Upper lobe of left lung (tissue), 4 donors: Measurements from ENCODE around the gene FOXD2.

Source experiments
- CTCF ChIP-seq, 6 experiments: fragments of 450-650 bp in 4 of 6; fragments of 200-600 bp in 2 of 6; sonication (generic) in 2 of 6; IDR thresholded peaks; one replicate each; pipeline ENCODE4 v1.5.1; 2016 to 2019; ENCODE audit warnings: antibody characterized with exemption in 6 of 6
- POLR2A ChIP-seq, 4 donors: fragments of 450-650 bp; IDR thresholded peaks; one replicate each; pipeline ENCODE4 v1.5.1; 2016 to 2017; ENCODE audit warnings: antibody characterized with exemption in 4 of 4, mild to moderate bottlenecking in 2 of 4
- POLR2AphosphoS5 ChIP-seq, 2 donors: sonication (generic); formaldehyde crosslinking; IDR thresholded peaks; one replicate each; pipeline ENCODE4 v1.5.1; 2017; ENCODE audit warnings: antibody characterized with exemption in 2 of 2

DNA sequence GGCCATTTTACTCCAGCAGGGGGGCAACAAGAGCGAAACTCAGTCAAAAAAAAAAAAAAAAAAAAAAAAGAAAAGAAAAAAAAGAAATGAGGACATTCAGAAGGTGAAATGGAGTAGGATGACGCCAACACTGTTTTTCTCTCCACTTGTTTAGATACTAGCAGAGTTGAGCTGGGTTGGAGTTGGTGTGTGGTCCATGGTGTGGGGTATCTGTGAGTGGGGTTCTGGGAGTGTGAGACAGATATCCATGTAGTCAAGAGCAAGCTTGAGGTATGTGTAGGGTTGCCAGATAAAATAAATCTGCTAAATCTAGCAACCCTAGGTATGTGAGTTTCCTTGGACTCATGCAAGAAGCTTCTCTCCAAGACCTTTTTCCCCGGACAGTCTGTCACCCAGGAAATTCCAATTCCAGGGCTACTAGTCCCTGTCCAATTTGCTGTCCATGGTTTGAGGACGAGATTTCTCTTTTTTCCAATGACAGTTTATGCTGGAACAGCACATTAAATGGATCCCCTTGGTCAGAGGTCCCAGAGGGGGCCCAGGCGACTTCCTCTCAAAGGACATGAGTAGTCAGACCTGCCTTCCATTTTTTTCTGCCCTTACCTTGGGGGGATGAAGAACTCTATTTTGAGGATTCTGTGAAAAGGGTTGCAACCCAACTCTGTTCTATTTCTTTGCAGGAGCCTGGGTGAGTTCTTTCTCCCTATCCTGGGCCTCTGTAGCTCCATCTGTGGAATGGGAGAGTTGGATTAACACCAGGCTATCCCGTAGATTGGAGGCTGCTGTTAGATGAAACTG, 2.1 kb upstream of the FOXD2 start:
- TF ChIP-seq POLR2A (IDR thresholded peaks at IDR 0.05): no peak
- TF ChIP-seq CTCF (IDR thresholded peaks at IDR 0.05): no peak
- no peak for TF ChIP-seq POLR2AphosphoS5 (IDR thresholded peaks at IDR 0.05)
